Muscle layer of duodenum (tissue), 2 donors: ENCODE results near the gene GPD2.

Experiments used
- H3K27ac ChIP-seq: one replicate; pipeline ENCODE4 v1.7.0; 2013; ENCODE audit warnings: mild to moderate bottlenecking, low read length
- H3K27me3 ChIP-seq: one replicate; pipeline ENCODE4 v1.7.0; 2013; ENCODE audit warnings: low read depth, mild to moderate bottlenecking, control low read depth, low read length
- H3K36me3 ChIP-seq, 2 donors: one replicate each; pipeline ENCODE4 v1.7.0; 2013; ENCODE audit warnings: low read length in 2 of 2, control low read depth in 1 of 2, mild to moderate bottlenecking in 1 of 2; ENCODE audit not compliant: insufficient read depth in 2 of 2, control insufficient read depth in 1 of 2
- H3K4me1 ChIP-seq, 2 donors: one replicate each; pipeline ENCODE4 v1.7.0; 2013; ENCODE audit warnings: low read length in 2 of 2, mild to moderate bottlenecking in 2 of 2, control low read depth in 1 of 2, moderate library complexity in 1 of 2; ENCODE audit not compliant: insufficient read depth in 2 of 2, control insufficient read depth in 1 of 2
- H3K4me3 ChIP-seq, 2 donors: one replicate each; pipeline ENCODE4 v1.7.0; 2013; ENCODE audit warnings: low read length in 2 of 2, low read depth in 1 of 2, mild to moderate bottlenecking in 1 of 2
- H3K9me3 ChIP-seq, 2 donors: one replicate each; pipeline ENCODE4 v1.7.0; 2013; ENCODE audit warnings: low read length in 2 of 2, control low read depth in 1 of 2, mild to moderate bottlenecking in 1 of 2; ENCODE audit not compliant: control insufficient read depth in 1 of 2
- donor health status: healthy.

The GPD2 gene

GRCh38 chr2:156635646-156636045 is 199.5 kb downstream of the GPD2 start:
- no peaks in the 10 kb centered on the region for H3K36me3 ChIP-seq
- H3K27ac ChIP-seq = no peak overlapping the region
- H3K27me3 ChIP-seq = no peaks in the 10 kb centered on the region
- H3K4me3 ChIP-seq = no peak overlapping the region
- no peaks in the 10 kb centered on the region for H3K4me1 ChIP-seq
- peaks cover 0 to 3% of the 10 kb centered on the region in 2 donors for H3K9me3 ChIP-seq
